Measurements from ENCODE around the gene C9orf43.

Gene C9orf43

GRCh38 chr9:113387560-113388230 is 22.9 kb upstream of the C9orf43 start:
- no peak overlapping the region for H3K27ac ChIP-seq (ENCODE audit: low read length)
- H3K4me1 ChIP-seq (ENCODE audit: control insufficient read depth, low read depth, low read length): no peaks in the 10 kb centered on the region
- H3K4me3 ChIP-seq (ENCODE audit: low read length): no peak overlapping the region
- no peak overlapping the region for H3K9ac ChIP-seq (ENCODE audit: low read length)
- peaks cover 3% of the 10 kb centered on the region for H3K36me3 ChIP-seq (ENCODE audit: control insufficient read depth, low read depth, low read length)
- no peaks in the 10 kb centered on the region for H3K27me3 ChIP-seq (ENCODE audit: control insufficient read depth, insufficient read depth, low read length)
- no peaks in the 10 kb centered on the region for H3K9me3 ChIP-seq (ENCODE audit: control insufficient read depth, low read depth, low read length)

- Histone ChIP-seq H3K9ac (ENCODE audit: low read length) (no peak overlapping the region), H3K4me1 (ENCODE audit: control insufficient read depth, low read depth, low read length) (no peaks in the 10 kb centered on the region), H3K9me3 (ENCODE audit: control insufficient read depth, low read depth, low read length) (no peaks in the 10 kb centered on the region), H3K36me3 (ENCODE audit: control insufficient read depth, low read depth, low read length) (peaks cover 3% of the 10 kb centered on the region), H3K27ac (ENCODE audit: low read length) (no peak overlapping the region), H3K4me3 (ENCODE audit: low read length) (no peak overlapping the region), H3K27me3 (ENCODE audit: control insufficient read depth, insufficient read depth, low read length) (no peaks in the 10 kb centered on the region)
These were observed 21.7 kb upstream of the C9orf43 start for GRCh38 chr9:113388833-113389232.

GRCh38 chr9:113389451-113389850 is 21.1 kb upstream of the C9orf43 start:
- H3K27ac ChIP-seq (ENCODE audit: low read length): no peak overlapping the region
- H3K9me3 ChIP-seq (ENCODE audit: control insufficient read depth, low read depth, low read length): no peaks in the 10 kb centered on the region
- H3K27me3 ChIP-seq (ENCODE audit: control insufficient read depth, insufficient read depth, low read length): no peaks in the 10 kb centered on the region
- no peak overlapping the region for H3K9ac ChIP-seq (ENCODE audit: low read length)
- no peaks in the 10 kb centered on the region for H3K4me1 ChIP-seq (ENCODE audit: control insufficient read depth, low read depth, low read length)
- no peak overlapping the region for H3K4me3 ChIP-seq (ENCODE audit: low read length)
- peaks cover 3% of the 10 kb centered on the region for H3K36me3 ChIP-seq (ENCODE audit: control insufficient read depth, low read depth, low read length)

GRCh38 chr9:113390192-113390960 is 20.2 kb upstream of the C9orf43 start:
- Histone ChIP-seq H3K4me3 (ENCODE audit: low read length) (no peak overlapping the region), H3K9me3 (ENCODE audit: control insufficient read depth, low read depth, low read length) (no peaks in the 10 kb centered on the region), H3K9ac (ENCODE audit: low read length) (no peak overlapping the region), H3K4me1 (ENCODE audit: control insufficient read depth, low read depth, low read length) (no peaks in the 10 kb centered on the region), H3K36me3 (ENCODE audit: control insufficient read depth, low read depth, low read length) (peaks cover 3% of the 10 kb centered on the region), H3K27me3 (ENCODE audit: control insufficient read depth, insufficient read depth, low read length) (no peaks in the 10 kb centered on the region), H3K27ac (ENCODE audit: low read length) (no peak overlapping the region)

GRCh38 chr9:113391917-113392316 is 18.6 kb upstream of the C9orf43 start:
- Histone ChIP-seq H3K4me1 (ENCODE audit: control insufficient read depth, low read depth, low read length) (no peaks in the 10 kb centered on the region), H3K9ac (ENCODE audit: low read length) (no peak overlapping the region)

GRCh38 chr9:113393281-113393680 is 17.3 kb upstream of the C9orf43 start:
- Histone ChIP-seq H3K27ac (ENCODE audit: low read length) (no peak overlapping the region), H3K4me1 (ENCODE audit: control insufficient read depth, low read depth, low read length) (no peaks in the 10 kb centered on the region), H3K27me3 (ENCODE audit: control insufficient read depth, insufficient read depth, low read length) (no peaks in the 10 kb centered on the region), H3K9ac (ENCODE audit: low read length) (no peak overlapping the region), H3K4me3 (ENCODE audit: low read length) (no peak overlapping the region), H3K36me3 (ENCODE audit: control insufficient read depth, low read depth, low read length) (peaks cover 3% of the 10 kb centered on the region), H3K9me3 (ENCODE audit: control insufficient read depth, low read depth, low read length) (no peaks in the 10 kb centered on the region)

More at GRCh38 chr9:113391917-113392316, 18.6 kb upstream of the C9orf43 start:
- H3K4me3 ChIP-seq (ENCODE audit: low read length): no peak overlapping the region
- no peaks in the 10 kb centered on the region for H3K9me3 ChIP-seq (ENCODE audit: control insufficient read depth, low read depth, low read length)
- no peaks in the 10 kb centered on the region for H3K27me3 ChIP-seq (ENCODE audit: control insufficient read depth, insufficient read depth, low read length)
- peaks cover 3% of the 10 kb centered on the region for H3K36me3 ChIP-seq (ENCODE audit: control insufficient read depth, low read depth, low read length)
- no peak overlapping the region for H3K27ac ChIP-seq (ENCODE audit: low read length)

GRCh38 chr9:113395000-113395861 is 15.3 kb upstream of the C9orf43 start:
- no peak overlapping the region for H3K4me3 ChIP-seq (ENCODE audit: low read length)
- no peaks in the 10 kb centered on the region for H3K4me1 ChIP-seq (ENCODE audit: control insufficient read depth, low read depth, low read length)
- H3K9me3 ChIP-seq (ENCODE audit: control insufficient read depth, low read depth, low read length): no peaks in the 10 kb centered on the region
- no peaks in the 10 kb centered on the region for H3K27me3 ChIP-seq (ENCODE audit: control insufficient read depth, insufficient read depth, low read length)
- H3K27ac ChIP-seq (ENCODE audit: low read length): no peak overlapping the region
- peaks cover 3% of the 10 kb centered on the region for H3K36me3 ChIP-seq (ENCODE audit: control insufficient read depth, low read depth, low read length)
- no peak overlapping the region for H3K9ac ChIP-seq (ENCODE audit: low read length)

GRCh38 chr9:113397203-113397631 is 13.3 kb upstream of the C9orf43 start:
- H3K9ac ChIP-seq (ENCODE audit: low read length): no peak overlapping the region
- H3K27ac ChIP-seq (ENCODE audit: low read length): no peak overlapping the region
- peaks cover 3% of the 10 kb centered on the region for H3K36me3 ChIP-seq (ENCODE audit: control insufficient read depth, low read depth, low read length)

GRCh38 chr9:113398796-113399195 is 11.8 kb upstream of the C9orf43 start:
- Histone ChIP-seq H3K27me3 (ENCODE audit: control insufficient read depth, insufficient read depth, low read length) (no peaks in the 10 kb centered on the region), H3K4me1 (ENCODE audit: control insufficient read depth, low read depth, low read length) (peaks cover 4% of the 10 kb centered on the region), H3K27ac (ENCODE audit: low read length) (no peak overlapping the region), H3K36me3 (ENCODE audit: control insufficient read depth, low read depth, low read length) (no peaks in the 10 kb centered on the region), H3K9ac (ENCODE audit: low read length) (no peak overlapping the region), H3K9me3 (ENCODE audit: control insufficient read depth, low read depth, low read length) (no peaks in the 10 kb centered on the region), H3K4me3 (ENCODE audit: low read length) (no peak overlapping the region)

More at GRCh38 chr9:113397203-113397631, 13.3 kb upstream of the C9orf43 start:
- Histone ChIP-seq H3K4me1 (ENCODE audit: control insufficient read depth, low read depth, low read length) (peaks cover 4% of the 10 kb centered on the region), H3K27me3 (ENCODE audit: control insufficient read depth, insufficient read depth, low read length) (no peaks in the 10 kb centered on the region), H3K4me3 (ENCODE audit: low read length) (no peak overlapping the region), H3K9me3 (ENCODE audit: control insufficient read depth, low read depth, low read length) (no peaks in the 10 kb centered on the region)

GRCh38 chr9:113399646-113400200 is 10.8 kb upstream of the C9orf43 start:
- Histone ChIP-seq H3K27ac (ENCODE audit: low read length) (no peak overlapping the region), H3K9me3 (ENCODE audit: control insufficient read depth, low read depth, low read length) (no peaks in the 10 kb centered on the region), H3K4me1 (ENCODE audit: control insufficient read depth, low read depth, low read length) (peaks cover 4% of the 10 kb centered on the region), H3K27me3 (ENCODE audit: control insufficient read depth, insufficient read depth, low read length) (no peaks in the 10 kb centered on the region), H3K4me3 (ENCODE audit: low read length) (no peak overlapping the region), H3K9ac (ENCODE audit: low read length) (no peak overlapping the region), H3K36me3 (ENCODE audit: control insufficient read depth, low read depth, low read length) (no peaks in the 10 kb centered on the region)

Data from iPS-18a (cell line).